GM18867 (cell line): ENCODE data around the gene GPX2.

ENCODE experiments used
- ATAC-seq: cut with Tn5 transposase; IDR thresholded peaks from one replicate; pipeline ENCODE4 v1.9.1; 2021; ENCODE audit warnings: mild to moderate bottlenecking, moderate library complexity; ENCODE audit not compliant: unreplicated experiment

The GPX2 gene

GRCh38 chr14:64960762-64961276 is 18.3 kb upstream of the GPX2 start:
- ATAC-seq: no peak

- ATAC-seq: no peak
These were observed 16.2 kb upstream of the GPX2 start for GRCh38 chr14:64958743-64959142.

- ATAC-seq: no peak
These were observed 15.7 kb upstream of the GPX2 start for GRCh38 chr14:64958201-64958600.

GRCh38 chr14:64956697-64957406 is 14.3 kb upstream of the GPX2 start:
- no peak for ATAC-seq

- ATAC-seq: no peak
These were observed 12.8 kb upstream of the GPX2 start for GRCh38 chr14:64955297-64955696.

GRCh38 chr14:64954491-64955240 is 12.1 kb upstream of the GPX2 start:
- no peak for ATAC-seq

- no peak for ATAC-seq
These were observed 11.1 kb upstream of the GPX2 start for GRCh38 chr14:64953661-64954060.

GRCh38 chr14:64953310-64953654 is 10.7 kb upstream of the GPX2 start:
- peak; percentile 21 for ATAC-seq

- ATAC-seq: peak; percentile 59
These were observed 10.2 kb upstream of the GPX2 start for GRCh38 chr14:64952598-64953309.

GRCh38 chr14:64951724-64952123 is 9.2 kb upstream of the GPX2 start:
- no peak for ATAC-seq

- ATAC-seq: no peak
These were observed 8.7 kb upstream of the GPX2 start for GRCh38 chr14:64951291-64951690.

- no peak for ATAC-seq
These were observed 8.3 kb upstream of the GPX2 start for GRCh38 chr14:64950889-64951288.

- no peak for ATAC-seq
These were observed 6.2 kb upstream of the GPX2 start for GRCh38 chr14:64948612-64949210.

- no peak for ATAC-seq
These were observed 5.4 kb upstream of the GPX2 start for GRCh38 chr14:64947710-64948611.

- ATAC-seq: no peak
These were observed 3.9 kb upstream of the GPX2 start for GRCh38 chr14:64946310-64947045.

- no peak for ATAC-seq
These were observed 3.1 kb upstream of the GPX2 start for GRCh38 chr14:64945431-64946178.

GRCh38 chr14:64944861-64945260 is 2.3 kb upstream of the GPX2 start:
- ATAC-seq: no peak

GRCh38 chr14:64944041-64944440 is 1.5 kb upstream of the GPX2 start:
- ATAC-seq: no peak

- no peak for ATAC-seq
These were observed 1.0 kb upstream of the GPX2 start for GRCh38 chr14:64943556-64943955.
